ENCODE results near the gene FBXO44. TPM values are rescaled to one million over a fixed set of nuclear protein-coding genes. Genes with fewer than 3 reads are reported as not detected.

The FBXO44 gene
- total and polyA plus RNA-seq, 10 donors: 15.3 to 39.4 (median 24.6) TPM

GRCh38 chr1:11703357-11704193 is 48.9 kb downstream of the FBXO44 start:
- Histone ChIP-seq H3K36me3 (no peaks in the 10 kb centered on the region), H3K9me3 (no peaks in the 10 kb centered on the region), H3K4me1 (peaks cover 0 to 4% (median 0%) of the 10 kb centered on the region in 6 donors), H3K27me3 (replicated peaks in 1 of 7) (peaks cover 0 to 83% (median 24%) of the 10 kb centered on the region in 7 donors), H3K4me3 (no peak overlapping the region), H3K27ac (no peak overlapping the region)
- TF ChIP-seq POLR2AphosphoS5 (IDR thresholded peaks at IDR 0.05): no peak
- TF ChIP-seq POLR2A (IDR thresholded peaks at IDR 0.05): no peak
- no peak for TF ChIP-seq CTCF (IDR thresholded peaks at IDR 0.05 in 8 of 11, conservative IDR thresholded peaks at IDR 0.05 in 3 of 11)
- DNase-seq: no peak
- WGBS, 5 donors: 49 to 70% (median 53%) methylated on average over 7 to 8 of the region's 8 CpGs
- intact Hi-C loops (cut with DNase I; ENCODE audit: low total_unique reads): no loop called here

- DNase-seq: no peak
- Histone ChIP-seq H3K27ac (no peak overlapping the region), H3K9me3 (no peaks in the 10 kb centered on the region), H3K36me3 (no peaks in the 10 kb centered on the region), H3K4me3 (no peak overlapping the region), H3K4me1 (peaks cover 0 to 4% (median 0%) of the 10 kb centered on the region in 6 donors), H3K27me3 (replicated peaks in 1 of 7) (peaks cover 0 to 88% (median 24%) of the 10 kb centered on the region in 7 donors)
- TF ChIP-seq POLR2A (IDR thresholded peaks at IDR 0.05) (no peak), POLR2AphosphoS5 (IDR thresholded peaks at IDR 0.05) (no peak)
- 62 to 72% (median 64%) methylated on average over 7 to 11 of the region's 11 CpGs for WGBS, 5 donors
- intact Hi-C loops (cut with DNase I; ENCODE audit: low total_unique reads): no loop called here
These were observed 49.5 kb downstream of the FBXO44 start for GRCh38 chr1:11704194-11704529.

- Histone ChIP-seq H3K36me3 (no peaks in the 10 kb centered on the region), H3K27me3 (replicated peaks in 1 of 7) (peaks cover 0 to 86% (median 24%) of the 10 kb centered on the region in 7 donors), H3K4me1 (peaks cover 0 to 4% (median 0%) of the 10 kb centered on the region in 6 donors), H3K9me3 (no peaks in the 10 kb centered on the region), H3K4me3 (no peak overlapping the region), H3K27ac (no peak overlapping the region)
- DNase-seq: no peak
- intact Hi-C loops (cut with DNase I; ENCODE audit: low total_unique reads): no loop called here
- WGBS, 5 donors: 63 to 75% (median 65%) methylated on average over 14 to 22 of the region's 22 CpGs
- no peak for TF ChIP-seq POLR2AphosphoS5 (IDR thresholded peaks at IDR 0.05)
- no peak for TF ChIP-seq POLR2A (IDR thresholded peaks at IDR 0.05)
These were observed 50.2 kb downstream of the FBXO44 start for GRCh38 chr1:11704691-11705475.

GRCh38 chr1:11705596-11705995 is 50.9 kb downstream of the FBXO44 start:
- intact Hi-C loops (cut with DNase I; ENCODE audit: low total_unique reads): no loop called here
- Histone ChIP-seq H3K27me3 (replicated peaks in 1 of 7) (peaks cover 0 to 79% (median 22%) of the 10 kb centered on the region in 7 donors), H3K9me3 (no peaks in the 10 kb centered on the region), H3K4me1 (peaks cover 0 to 4% (median 0%) of the 10 kb centered on the region in 6 donors), H3K36me3 (no peaks in the 10 kb centered on the region), H3K27ac (no peak overlapping the region), H3K4me3 (no peak overlapping the region)
- no peak for TF ChIP-seq POLR2AphosphoS5 (IDR thresholded peaks at IDR 0.05)
- TF ChIP-seq CTCF (IDR thresholded peaks at IDR 0.05 in 8 of 11, conservative IDR thresholded peaks at IDR 0.05 in 3 of 11): no peak
- TF ChIP-seq POLR2A (IDR thresholded peaks at IDR 0.05): no peak
- DNase-seq: no peak
- 74 to 91% (median 86%) methylated on average over 9 of the region's 9 CpGs for WGBS, 5 donors

- H3K27ac ChIP-seq: no peak overlapping the region
- H3K4me1 ChIP-seq: peaks cover 0 to 5% (median 0%) of the 10 kb centered on the region in 6 donors
- no peak overlapping the region for H3K4me3 ChIP-seq
- 87 to 92% (median 91%) methylated on average over 4 to 14 of the region's 14 CpGs for WGBS, 5 donors
- H3K9me3 ChIP-seq: no peaks in the 10 kb centered on the region
- no peak for DNase-seq
- no peaks in the 10 kb centered on the region for H3K36me3 ChIP-seq
- peaks cover 0 to 79% (median 15%) of the 10 kb centered on the region in 7 donors for H3K27me3 ChIP-seq (replicated peaks in 1 of 7)
- intact Hi-C loops (cut with DNase I; ENCODE audit: low total_unique reads): no loop called here
- TF ChIP-seq POLR2AphosphoS5 (IDR thresholded peaks at IDR 0.05) (no peak), CTCF (IDR thresholded peaks at IDR 0.05 in 8 of 11, conservative IDR thresholded peaks at IDR 0.05 in 3 of 11) (no peak), POLR2A (IDR thresholded peaks at IDR 0.05) (no peak)
These were observed 51.6 kb downstream of the FBXO44 start for GRCh38 chr1:11706292-11706691.
